Activated CD4-positive, alpha-beta T cell treated with anti-CD3 and anti-CD28 coated beads, Interleukin-2, amount 50 U/mL, for 1 hour (primary cell): Measurements from ENCODE around the gene ZBTB46.
A peak's percentile ranks its signal among the peaks of the same experiment; 100 is the strongest.

Source experiments
- DNase-seq: peaks from one replicate; pipeline ENCODE4 v3.0.0-alpha.2; 2020

The ZBTB46 gene

DNA sequence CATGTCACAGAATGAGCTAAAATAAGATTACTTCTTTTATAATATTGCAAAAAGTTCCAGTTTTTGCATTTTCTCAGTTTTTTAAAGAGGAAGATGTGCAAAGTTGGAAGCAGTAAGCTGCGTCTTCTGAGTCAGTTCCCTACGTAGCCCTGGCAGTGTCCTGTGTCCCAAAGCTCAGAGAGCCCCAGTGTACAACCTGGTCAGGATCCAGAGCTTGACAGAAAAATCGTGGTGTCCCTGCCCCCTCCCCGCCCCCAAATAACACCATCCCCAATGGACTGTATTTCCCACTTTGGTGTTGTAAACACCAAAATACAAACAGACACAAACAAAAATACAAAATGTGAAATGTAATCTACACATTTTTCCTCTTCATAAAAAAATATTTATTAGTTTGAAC, 86.9 kb downstream of the ZBTB46 start:
- no peak for DNase-seq

DNA sequence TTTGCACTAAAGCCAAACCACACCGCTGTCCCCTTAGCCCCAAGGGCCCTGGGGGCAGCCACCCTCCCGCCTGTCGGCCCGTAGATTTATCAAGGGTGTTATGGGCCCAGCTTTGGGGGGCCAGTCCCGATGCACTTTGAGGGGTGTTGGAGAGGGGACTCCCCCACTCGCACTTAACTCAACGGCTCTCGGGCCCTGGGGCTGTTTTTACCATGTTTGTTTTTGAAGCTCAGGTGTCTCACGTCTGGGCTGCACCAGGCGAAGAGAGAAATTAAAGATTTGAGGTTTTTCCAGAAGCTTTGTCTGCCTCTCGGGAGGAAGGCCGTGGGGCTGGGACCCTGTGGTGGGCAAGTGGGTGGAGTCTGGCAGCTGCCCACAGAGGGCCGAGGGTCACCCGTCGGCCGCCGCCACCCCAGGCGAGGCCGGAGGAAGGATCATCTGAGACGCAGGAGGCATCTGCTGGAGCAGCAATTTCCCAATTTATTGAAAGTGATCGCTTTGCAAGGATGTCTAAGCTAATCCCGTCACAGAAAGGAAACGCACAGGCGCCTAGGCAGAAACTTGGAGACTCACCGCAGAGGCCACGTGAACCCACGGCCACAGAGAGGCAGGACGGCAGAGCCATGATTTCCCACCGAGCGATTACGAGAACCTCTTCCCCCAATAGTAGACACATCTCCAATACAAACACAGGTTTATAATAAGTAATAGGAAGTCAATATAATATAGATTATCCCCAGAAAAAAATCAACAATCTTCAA, 87.7 kb downstream of the ZBTB46 start:
- no peak for DNase-seq

GRCh38 chr20:63742381-63743024, 88.6 kb downstream of the ZBTB46 start:
- no peak for DNase-seq

DNA sequence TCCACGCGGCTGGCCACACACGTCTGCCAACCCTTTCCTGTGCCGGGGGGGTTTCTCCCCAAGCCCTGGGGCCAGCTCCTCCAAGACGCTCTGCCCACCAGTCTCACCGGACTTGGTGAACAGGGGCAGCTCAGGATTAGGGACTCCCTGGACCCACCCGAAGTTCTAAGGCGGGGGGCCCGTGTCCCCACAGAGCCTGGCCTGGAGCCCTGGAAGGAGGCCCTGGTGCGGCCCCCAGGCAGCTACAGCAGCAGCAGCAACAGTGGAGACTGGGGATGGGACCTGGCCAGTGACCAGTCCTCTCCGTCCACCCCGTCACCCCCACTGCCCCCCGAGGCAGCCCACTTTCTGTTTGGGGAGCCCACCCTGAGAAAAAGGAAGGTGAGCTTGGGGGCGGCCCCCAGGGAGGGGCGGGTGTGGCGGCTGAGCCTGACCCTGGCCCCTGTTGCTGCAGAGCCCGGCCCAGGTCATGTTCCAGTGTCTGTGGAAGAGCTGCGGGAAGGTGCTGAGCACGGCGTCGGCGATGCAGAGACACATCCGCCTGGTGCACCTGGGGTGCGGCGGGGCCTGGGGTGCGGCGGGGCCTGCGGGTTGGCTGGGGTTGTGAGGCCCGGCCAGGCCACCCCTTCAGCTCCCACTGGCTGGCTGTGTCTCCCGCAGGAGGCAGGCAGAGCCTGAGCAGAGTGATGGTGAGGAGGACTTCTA, 89.2 kb downstream of the ZBTB46 start:
- no peak for DNase-seq

GRCh38 chr20:63741354-63741675, 89.7 kb downstream of the ZBTB46 start:
- DNase-seq = no peak

GRCh38 chr20:63740627-63741353, 90.3 kb downstream of the ZBTB46 start:
- DNase-seq = peak; percentile 37

GRCh38 chr20:63740070-63740626, 90.9 kb downstream of the ZBTB46 start:
- DNase-seq = peak; percentile 38

GRCh38 chr20:63739130-63740069, 91.7 kb downstream of the ZBTB46 start, which contains the start of gene SLC2A4RG:
SLC2A4RG (plus strand) TSS chr20:63739776; CDS start chr20:63739913, 137 bp downstream.
- DNase-seq = peak; percentile 52

- peak; percentile 33 for DNase-seq
Measured at GRCh38 chr20:63738687-63739129, 92.4 kb downstream of the ZBTB46 start.

- peak; percentile 39 for DNase-seq
Measured at GRCh38 chr20:63737945-63738686, 92.9 kb downstream of the ZBTB46 start.

GRCh38 chr20:63737695-63737944, 93.4 kb downstream of the ZBTB46 start:
- no peak for DNase-seq

DNA sequence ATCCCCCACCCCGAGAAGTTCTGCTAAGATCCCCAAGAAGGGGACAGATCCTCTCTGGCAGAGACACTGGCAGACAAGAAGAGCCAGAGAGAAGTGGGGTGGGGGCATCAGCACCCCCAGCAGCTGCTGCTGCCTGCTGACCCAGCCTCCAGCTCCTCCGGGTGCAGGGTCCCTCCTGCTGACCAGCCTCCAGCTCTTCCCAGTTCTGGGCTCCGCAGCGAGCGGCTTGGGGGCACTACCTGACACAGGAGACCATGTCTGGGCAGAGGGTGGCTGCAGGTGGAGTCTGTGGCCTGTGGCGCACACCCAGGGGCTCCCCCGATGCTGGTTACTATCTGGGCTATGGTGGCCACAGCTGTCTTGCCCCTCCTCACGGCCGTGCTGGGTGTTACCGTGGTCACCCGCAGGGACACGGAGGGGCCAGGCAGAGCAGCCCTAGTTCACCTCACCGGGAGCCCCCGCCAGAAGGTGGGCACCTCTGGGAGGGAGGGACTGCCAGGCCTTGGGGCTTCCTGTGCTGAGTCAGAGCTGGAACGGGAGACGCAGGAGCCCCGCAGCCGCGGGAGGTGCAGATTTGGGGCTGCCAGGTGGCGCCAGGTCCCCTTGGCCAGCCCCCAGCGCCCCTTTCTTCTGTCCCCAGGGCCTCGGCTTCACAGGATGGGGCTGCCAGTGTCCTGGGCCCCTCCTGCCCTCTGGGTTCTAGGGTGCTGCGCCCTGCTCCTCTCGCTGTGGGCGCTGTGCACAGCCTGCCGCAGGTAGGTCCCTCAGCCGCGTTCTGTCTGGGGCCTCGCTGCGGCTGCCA, 94.0 kb downstream of the ZBTB46 start:
- DNase-seq = peak; percentile 59

DNA sequence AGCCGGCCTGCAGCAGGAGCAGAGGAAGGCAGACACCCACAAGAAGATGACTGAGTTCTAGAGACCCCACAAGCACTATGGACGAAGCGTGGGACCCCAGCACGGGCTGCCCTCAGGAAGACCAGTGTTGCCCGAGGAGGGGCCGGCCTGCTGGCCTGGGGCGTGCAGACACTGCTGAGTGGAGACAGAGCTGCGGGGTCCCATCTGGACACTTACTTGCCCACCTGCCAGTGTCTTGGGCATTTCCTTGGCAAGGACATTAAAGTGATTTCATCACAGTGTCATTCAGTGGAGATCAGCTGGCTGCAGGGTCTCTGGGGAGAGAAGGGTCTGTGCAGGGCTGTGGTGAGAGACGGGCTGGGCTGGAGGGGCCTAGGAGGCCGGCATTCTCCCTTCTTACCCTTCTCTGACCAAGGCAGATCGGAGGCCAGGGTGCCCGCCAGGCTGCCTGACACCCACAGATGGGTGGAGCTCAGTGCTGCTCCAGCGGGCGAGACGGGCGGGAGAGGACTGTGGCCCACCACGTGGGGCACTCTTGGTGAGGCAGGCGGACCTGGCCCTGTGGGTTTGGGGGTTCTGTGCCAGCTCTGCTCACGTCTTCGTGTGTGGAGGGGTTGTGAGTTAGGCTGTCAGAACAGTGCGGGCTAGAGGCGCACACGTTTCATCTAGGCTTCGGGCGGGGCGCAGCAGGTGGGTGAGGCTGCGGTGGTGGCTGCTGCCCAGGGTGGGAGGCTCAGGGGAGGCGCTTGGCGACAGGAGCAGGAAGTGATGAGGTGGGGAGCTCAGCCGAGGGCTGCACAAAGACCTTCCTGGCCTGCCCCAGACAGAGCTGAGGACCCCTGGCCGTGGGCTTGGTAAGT, 95.0 kb downstream of the ZBTB46 start, which contains the start of gene LIME1:
Gene LIME1, plus strand, starts transcription at position 806 of the 860 bp plus-strand sequence. CDS start 886 bp downstream, outside the sequence.
- peak; percentile 79 for DNase-seq

GRCh38 chr20:63734946-63735858, 95.9 kb downstream of the ZBTB46 start:
- DNase-seq = no peak

- no peak for DNase-seq
Measured at GRCh38 chr20:63734111-63734945, 96.7 kb downstream of the ZBTB46 start.

DNA sequence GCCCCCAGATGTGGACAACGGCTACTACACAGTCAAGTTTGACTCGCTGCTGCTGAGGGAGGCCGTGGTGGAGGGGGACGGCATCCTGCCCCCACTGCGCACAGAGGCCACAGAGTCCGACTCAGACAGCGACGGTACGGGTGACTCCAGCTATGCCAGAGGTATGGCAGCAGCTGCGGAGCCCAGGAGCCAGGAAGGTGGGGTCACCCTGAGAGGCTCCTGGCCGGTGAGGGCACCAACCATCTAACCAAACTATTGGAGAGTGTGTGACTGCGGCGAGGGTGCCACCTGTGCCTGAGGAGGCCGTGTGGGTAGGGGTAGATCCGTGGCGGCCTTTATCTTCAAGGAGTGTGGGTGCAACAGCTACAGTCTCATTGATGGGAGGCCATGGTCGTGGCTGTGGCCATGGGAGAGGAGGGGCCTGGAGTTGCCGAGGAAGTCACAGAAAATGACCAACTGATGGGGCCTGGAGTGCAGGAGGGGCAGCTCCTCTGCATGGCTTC, 97.4 kb downstream of the ZBTB46 start:
- DNase-seq = no peak

- DNase-seq = no peak
Measured at GRCh38 chr20:63733117-63733516, 97.9 kb downstream of the ZBTB46 start.
